Measurements from ENCODE around the gene LIFR.
A peak's percentile ranks its signal among the peaks of the same experiment; 100 is the strongest.
"Not testable (repeated sequence)": the region's sequence is repeated elsewhere in the genome, so short reads cannot be mapped to it uniquely, and the experiment has no call there.

The LIFR gene, protein sequence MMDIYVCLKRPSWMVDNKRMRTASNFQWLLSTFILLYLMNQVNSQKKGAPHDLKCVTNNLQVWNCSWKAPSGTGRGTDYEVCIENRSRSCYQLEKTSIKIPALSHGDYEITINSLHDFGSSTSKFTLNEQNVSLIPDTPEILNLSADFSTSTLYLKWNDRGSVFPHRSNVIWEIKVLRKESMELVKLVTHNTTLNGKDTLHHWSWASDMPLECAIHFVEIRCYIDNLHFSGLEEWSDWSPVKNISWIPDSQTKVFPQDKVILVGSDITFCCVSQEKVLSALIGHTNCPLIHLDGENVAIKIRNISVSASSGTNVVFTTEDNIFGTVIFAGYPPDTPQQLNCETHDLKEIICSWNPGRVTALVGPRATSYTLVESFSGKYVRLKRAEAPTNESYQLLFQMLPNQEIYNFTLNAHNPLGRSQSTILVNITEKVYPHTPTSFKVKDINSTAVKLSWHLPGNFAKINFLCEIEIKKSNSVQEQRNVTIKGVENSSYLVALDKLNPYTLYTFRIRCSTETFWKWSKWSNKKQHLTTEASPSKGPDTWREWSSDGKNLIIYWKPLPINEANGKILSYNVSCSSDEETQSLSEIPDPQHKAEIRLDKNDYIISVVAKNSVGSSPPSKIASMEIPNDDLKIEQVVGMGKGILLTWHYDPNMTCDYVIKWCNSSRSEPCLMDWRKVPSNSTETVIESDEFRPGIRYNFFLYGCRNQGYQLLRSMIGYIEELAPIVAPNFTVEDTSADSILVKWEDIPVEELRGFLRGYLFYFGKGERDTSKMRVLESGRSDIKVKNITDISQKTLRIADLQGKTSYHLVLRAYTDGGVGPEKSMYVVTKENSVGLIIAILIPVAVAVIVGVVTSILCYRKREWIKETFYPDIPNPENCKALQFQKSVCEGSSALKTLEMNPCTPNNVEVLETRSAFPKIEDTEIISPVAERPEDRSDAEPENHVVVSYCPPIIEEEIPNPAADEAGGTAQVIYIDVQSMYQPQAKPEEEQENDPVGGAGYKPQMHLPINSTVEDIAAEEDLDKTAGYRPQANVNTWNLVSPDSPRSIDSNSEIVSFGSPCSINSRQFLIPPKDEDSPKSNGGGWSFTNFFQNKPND

DNA sequence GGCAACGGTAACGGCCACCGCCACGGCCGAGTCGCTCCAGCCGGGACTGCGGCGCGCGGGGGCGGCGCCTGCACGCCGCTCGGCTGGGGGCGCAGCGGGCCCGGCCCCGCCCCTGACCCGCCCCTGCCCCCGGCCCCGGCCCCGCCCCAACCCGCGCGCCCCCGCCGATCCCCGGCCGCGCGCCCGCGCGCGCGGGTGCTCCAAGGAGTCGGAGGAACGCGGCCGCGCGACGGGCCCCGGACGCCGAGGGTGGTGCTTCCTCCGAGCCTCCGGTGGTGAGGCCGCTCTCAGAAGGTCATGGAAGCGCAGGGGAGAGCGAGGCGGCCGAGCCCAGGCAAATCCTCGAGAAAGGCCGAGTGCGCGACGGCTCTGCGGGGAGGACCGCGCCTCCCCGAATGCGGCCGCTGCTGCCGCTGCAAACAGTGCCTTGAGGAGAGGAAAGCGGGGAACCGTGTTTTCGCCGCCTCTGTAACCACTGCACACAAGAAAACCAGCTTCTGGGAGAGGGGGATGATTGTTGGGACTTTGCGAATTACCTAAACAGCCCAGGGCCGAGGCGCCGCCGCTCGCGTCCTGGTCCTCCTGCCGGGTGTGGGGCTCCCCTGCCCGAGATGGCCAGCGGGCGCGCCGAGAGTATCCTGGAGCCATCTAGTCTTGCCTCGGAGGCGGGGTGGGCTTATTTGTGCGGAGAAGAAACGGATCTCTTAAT is at the start of gene LIFR:
TSS of gene LIFR (minus strand) at position 48 of the 709 bp plus-strand sequence. CDS start 25,999 bp downstream, outside the sequence.
- DNase-seq, result peak; percentile 58

DNA sequence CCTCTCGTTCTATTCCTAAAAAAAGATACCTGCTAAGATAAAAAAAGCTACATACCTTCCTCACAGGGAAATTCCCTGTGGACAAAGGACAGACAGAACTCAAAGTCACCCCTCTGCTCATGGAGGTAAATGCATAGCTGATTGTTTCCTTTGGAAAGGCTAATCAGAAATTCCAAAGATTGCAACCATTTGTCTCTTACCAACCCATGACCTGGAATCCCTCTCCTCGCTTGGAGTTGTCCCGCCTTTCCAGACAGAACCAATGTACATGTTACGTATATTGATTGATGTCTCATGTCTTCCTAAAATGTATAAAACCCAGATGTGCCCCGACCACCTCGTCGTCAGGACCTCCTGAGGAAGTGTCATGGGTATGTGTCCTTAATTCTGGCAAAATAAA is 49.2 kb upstream of the LIFR start:
- no peak for DNase-seq

DNA sequence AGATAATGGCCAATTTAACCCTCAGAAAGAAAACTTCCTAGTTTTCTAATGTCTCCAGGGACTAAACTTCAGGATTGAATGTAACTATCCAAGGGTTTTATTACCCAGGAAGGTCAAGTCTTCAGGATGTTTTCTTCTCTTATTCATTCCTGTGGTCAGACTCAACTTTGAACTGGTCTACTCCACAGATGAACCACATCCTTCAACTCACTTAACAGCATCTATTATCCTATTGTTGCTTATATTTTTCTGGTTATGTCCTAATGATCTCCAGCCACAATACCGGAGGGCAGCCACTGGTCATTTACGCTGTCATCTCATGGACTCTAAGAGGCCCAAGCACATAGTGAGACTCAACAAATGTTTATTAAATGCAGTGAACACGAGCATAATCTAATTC is 47.2 kb upstream of the LIFR start:
- DNase-seq, result no peak

DNA sequence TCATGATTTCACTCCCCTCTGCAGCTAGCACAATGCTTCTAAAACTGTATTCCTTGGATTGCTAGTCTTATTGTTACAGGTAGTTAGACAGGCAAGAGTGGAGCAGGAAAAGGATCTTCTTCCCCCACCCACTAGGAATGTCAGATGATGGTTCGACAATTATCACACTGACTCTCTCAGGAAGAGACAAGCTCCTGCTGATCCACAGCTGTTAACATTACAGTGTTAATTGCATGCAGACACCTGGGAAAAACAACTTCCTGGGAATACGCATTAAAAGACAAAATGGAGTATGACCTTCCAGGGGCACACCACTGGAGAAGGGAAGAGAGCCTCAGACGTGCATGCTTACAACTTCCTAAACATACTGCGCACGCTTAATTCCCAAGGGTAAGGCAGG is 46.2 kb upstream of the LIFR start:
- no peak for DNase-seq

DNA sequence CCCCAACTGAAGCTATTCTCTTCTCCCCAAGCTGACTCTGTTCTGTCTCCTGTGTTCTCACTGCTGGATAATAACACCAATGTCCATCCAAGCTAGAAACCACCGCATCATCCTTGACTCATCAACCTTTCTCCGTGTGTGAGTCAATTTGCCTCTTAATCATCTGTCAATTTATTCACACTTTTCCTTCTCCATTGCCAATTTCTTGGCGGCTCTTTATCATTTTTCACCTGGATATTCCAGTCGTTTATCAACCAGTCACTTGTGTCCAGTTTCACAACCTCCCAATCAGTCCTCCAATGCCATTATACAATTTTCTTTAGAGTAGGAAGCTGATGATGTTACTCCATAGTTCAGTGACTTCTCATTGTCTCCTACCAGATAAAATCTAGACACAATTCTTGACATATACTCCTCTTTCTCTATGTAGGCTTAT is 45.4 kb upstream of the LIFR start:
- DNase-seq, result no peak

DNA sequence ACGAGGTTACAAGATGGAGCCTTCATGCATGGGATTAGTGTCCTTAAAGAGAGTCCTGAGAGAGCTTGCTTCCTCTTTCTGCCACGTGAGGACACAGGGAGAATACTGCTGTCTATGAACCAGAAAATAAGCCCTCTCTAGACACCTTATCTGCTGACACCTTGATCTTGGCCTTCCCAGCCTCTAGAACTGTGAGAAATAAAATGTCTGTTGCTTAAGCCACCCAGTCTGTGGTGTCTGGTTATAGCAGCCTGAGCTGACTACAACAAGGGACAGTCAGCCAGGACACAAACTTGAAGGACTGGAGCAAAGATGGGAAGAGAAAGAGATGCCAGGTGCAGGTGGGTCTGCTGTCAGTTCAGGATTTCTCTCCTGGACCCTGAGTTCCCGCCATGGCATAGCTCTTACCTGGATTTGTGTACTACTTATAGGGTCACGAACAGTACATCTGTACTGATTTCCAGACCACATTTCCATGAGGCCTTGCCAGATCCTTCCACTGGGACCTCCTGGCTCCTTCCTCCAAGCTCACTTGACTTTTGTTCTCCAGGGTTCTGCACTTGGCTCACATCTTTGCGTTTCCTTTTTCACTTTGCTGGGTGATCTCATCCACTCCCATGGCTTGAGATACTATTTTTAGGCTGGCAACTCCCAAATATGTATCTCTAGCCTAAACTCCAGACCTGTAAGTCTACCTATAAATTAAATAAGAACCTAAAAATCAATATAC is 44.9 kb upstream of the LIFR start:
- no peak for DNase-seq

DNA sequence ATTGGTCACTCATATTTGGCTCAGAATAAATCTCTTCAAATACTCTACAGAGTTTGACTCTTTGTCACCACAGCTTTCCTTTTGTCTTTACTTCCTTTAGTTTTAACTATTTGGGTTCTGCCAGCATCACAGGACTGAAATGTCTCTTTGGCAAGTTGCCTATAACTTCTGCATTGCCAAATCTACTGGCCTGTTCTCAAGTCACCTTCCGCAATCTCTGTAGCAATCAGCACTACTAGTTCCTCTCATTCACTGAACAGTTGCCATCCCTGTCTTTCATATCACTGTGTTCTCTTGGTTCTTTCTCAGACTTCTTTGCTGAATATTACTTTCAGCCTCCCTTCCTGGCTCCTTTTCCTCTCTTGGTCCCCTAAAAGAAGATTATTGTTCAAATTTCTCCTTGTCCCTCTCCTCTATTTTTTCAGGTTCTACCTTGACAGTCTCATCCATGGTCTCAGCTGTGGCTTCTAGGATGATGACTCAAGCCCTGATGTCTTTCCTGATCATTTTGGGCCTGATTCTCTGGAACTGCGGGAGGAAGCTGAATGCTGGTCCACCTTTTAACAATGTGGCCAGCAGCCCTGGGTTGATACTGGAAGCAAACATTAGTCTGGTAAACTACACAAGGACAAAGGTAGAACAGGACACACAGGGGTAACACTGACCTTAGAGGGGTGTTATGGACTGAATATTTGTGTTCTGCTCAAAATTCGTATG is 44.0 kb upstream of the LIFR start:
- no peak for DNase-seq

DNA sequence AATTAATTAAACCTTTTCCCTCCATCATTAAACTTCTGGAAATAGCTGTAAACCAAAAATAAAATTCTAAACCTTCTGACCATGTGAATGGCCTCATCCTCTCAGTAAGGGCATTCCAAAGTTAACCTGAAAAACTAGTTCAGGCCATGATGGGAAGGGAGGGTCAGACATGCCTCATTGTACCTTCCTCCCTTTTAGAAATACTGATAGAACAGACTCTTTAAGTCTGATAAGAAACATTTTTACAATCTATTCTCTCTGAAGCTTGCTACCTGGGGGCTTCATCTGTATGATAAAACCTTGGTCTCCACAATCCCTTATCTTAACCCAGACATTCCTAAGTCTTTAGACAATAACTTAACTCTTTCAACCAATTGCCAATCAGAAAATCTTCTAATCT is 43.3 kb upstream of the LIFR start:
- not testable (repeated sequence) for DNase-seq

DNA sequence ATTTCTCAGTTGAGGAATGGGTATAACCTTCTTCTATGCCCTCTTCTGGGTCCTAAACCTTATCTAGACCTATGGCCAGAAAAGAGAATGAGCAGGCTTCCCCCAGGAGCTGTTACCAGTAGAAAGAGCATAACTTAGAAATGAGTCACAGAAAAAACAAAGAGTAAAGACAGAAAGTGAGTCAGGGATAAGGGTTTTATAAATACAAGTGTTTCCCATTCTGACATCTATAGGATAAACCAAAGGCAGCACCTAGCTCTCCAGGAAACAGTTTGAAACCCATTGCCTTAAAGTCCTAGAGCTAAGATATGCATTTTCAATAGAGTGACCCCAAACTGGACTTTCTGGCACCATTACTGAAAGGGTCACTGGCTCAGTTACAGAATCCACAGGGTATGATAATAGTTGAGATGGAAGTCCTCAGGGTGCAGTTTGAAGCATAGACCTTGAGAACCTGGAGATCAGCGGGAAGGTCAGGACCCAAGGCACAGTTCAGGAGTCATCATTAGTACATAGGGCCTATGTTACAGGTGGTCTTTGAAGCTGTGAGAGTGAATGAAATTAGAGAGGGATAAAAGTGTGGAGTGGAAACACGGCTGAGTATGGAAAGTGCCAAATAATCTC is 42.7 kb upstream of the LIFR start:
- DNase-seq, result no peak

DNA sequence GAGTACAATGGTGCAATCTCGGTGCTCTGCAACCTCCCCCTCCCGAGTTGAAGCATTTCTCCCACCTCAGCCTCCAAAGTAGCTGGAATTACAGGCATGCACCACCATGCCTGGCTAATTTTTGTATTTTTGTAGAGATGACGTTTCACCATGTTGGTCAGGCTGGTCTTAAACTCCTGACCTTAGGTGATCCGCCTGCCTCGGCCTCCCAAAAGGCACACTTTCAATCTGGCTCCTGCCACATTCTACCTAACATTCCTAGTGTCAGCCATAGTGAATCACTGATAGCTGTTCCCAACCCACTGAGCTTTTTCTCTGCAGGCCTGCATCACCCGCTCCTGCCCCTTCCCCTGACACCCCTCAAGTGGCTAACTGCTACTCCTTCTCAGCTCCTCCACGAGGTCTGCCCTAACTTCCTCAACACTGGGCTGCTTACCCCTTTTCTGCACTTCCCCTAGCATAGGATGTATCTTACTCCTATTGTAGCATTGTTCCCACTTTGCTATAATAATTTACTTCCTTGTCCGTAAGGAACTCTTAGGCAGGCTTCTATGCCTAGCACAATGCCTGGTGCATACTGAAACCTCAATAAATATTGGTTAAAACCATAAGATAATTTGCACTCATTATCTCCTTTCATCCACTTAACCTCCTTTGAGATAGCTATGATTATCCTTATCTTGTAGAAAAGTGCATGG is 42.0 kb upstream of the LIFR start:
- DNase-seq, result no peak

DNA sequence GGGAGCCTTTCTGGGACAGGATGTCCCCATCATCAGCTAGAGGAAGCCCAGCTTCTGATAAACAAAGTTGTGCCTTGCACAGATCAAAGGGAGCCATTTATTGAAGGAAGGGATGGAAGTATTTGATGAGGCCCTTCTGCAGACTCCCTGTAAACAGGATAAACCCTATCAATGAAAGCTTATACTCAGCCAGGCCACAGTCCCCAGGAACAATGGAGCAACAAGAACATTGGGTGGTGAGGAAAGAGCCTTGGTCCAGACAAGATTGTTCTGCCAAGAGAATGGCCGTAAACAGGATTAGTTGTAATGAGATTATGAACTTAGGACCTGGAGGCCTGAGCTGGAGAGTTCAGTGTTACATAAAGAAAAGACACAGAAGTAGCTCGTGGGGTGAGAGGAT is 40.5 kb upstream of the LIFR start:
- no peak for DNase-seq

DNA sequence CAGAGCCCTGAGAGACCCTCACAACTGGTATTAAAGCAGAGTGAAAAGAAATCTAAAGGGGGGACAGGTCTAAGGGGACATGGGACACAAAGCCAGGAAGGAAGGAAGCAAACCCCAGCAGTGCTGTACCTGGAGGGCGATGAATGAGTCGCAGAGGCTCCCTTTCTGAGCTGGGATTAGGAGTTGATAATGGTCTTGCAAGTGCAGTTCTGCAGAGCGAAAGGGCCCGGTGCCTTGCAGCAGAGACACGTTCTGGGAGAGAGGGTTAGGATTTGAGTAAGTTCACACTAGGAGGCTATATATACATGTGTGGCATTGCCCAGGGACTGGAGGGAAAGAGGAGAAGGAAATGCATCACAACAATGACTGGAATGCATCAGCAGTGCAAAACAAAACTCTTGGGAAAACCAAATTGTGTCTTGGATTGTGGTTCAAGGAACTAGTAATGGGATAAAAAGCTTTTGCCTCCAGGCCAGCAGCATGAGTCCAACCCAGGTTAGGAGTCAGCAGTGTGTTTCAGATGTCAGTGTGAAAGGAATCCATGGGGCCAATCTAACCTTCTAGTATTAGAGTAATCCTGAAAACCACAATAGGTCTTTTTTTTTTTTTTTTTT is 38.8 kb upstream of the LIFR start:
- DNase-seq, result no peak

DNA sequence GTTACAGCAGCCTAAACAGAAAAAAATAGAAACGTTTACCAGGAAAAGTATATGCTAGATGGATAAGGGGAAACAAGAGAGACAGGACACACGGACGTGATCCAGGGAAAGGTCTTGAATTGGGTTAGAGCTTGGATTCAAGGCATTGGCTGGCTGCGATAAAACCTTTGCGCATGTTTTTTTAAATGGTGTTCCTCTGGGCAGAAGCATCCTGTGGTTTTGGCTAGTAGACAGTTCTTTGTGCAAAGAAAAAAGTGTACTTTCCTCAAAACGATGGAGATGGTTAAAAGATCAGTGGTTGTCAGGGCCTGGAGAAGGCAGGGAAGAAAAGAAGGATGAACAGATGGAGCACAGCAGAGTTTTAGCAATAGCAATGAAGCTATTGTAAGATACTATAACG is 37.5 kb upstream of the LIFR start:
- DNase-seq, result no peak

DNA sequence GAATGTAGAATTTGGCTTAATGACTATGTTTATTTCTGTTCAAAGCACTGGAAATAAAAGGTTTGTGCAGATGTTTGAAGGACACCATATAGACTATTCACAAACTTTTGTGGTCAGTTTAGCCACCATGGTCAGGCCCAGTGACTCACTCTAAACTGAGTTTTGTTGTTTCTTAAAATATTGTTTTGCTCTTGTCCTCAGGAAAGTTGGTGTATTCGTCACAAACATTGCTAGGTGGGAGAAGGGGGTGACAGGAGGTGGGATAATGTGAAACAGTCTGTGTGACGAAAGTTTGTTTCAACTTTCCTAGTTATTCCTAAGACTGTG is 35.0 kb upstream of the LIFR start:
- no peak for DNase-seq

DNA sequence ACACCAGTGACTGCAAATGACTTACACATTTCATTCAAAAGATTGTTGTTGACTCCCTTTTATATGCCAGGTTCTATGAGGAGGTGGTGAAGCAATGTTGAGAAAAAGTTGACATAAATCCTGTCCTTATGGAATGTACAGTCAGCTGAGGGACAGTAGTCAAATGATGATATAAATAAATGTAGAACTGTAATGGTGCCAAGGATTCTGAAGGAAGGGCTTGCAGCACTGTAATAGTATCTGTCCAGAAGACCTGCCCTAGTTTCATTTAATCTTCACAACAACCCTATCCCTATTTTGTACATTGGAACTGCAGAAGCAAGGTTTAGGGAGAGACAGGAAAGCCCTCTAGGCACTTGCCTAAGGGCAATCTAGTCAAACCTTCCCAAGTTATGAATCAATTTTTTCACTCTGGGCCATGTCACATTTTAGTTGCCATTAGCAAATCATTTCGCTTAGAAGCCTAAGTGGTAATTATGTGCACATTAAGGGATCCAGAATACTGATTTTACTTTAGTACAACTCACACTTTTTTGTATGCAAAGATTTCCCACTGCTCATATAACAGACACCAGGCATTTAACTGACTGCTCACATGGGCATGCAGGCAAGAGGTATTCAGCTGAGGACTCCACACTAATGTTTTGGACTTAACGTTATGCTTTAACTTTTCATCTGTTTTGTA is 34.5 kb upstream of the LIFR start:
- no peak for DNase-seq

DNA sequence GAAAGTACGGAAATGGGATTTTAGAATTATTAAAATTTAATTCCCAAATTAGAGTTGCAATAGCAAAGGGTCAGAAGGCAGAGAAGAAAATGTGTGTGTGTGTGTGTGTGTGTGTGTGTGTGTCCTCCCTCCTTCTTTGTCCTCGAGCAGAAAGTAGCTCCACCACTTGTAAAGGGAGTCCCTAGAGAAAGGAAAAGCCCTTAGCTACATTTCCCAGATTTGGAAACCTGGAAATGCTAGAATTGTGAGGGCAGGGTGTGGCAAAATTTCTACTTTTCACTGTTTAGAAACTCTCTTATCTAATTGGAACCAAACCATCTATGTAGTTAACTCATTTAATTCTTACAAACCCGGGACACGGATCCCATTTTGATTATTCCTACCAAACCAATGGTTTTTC is 33.2 kb upstream of the LIFR start:
- no peak for DNase-seq

DNA sequence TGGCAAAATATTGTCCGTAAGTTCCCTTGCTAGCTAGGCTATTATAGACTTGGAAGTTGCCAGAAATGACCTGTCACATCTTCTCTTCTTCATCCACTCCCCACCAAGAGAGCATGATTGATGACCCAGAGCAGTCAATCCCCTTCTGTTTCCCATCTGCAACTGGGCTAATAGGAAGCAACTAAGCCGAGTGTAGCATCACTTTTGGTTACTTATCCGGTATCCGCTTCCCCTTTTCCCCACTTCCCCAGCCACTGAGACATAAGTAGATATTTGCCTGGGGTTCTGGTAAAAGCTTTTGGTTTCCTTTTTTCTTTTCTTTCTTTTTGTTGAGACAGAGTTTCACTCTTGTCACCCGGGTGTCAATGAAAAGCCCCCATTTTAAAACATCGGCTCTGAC is 29.4 kb upstream of the LIFR start:
- no peak for DNase-seq

DNA sequence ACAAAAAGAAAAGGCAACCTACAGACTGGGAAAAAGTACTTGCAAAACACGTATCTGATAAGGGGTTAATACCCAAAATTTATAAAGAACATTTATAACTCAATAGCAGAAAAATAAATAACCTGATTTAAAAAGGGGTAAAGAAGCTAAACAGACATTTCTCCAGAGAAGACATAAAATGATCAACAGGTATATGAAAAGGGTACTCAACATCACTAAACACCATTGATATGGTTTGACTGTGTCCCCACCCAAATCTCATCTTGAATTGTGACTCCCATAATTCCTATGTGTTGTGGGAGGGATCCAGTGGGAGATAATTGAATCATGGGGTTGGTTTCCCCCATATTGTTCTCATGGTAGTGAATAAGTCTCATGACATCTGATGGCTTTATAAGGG is 27.1 kb upstream of the LIFR start:
- no peak for DNase-seq

DNA sequence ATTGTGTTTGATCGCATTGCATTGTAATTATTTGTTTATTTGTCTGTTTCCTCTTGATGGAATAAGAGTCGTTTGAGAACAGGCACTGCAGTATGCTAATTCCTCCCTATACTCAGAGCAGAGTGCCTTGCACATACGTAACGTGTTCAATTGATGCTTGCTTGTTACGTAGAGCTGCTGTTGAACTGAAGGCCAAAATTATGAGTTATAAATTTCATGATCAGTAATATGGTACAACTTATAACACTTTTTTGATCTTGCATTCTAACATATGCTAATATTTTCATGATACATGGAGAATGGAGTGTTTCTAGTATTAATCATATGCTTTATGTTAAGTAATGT is 26.5 kb upstream of the LIFR start:
- no peak for DNase-seq

Data from stimulated activated CD8-positive, alpha-beta memory T cell treated with anti-CD3 and anti-CD28 coated beads, Interleukin-4, amount 100 ng/mL, for 48 hours (primary cell).